Hepatocyte (in vitro differentiated cells): ENCODE results near the gene FSD2.

Experiments
- CTCF ChIP-seq: fragments of 200-600 bp; sonication (generic); IDR thresholded peaks from 2 replicates; pipeline ENCODE4 v1.5.1; 2016; ENCODE audit warnings: antibody characterized with exemption, mild to moderate bottlenecking; ENCODE audit not compliant: poor library complexity
- EZH2 ChIP-seq: fragments of 200-600 bp; sonication (generic); IDR thresholded peaks from 2 replicates; pipeline ENCODE4 v1.6.1; 2016; ENCODE audit warnings: antibody characterized with exemption, mild to moderate bottlenecking, borderline replicate concordance

DNA sequence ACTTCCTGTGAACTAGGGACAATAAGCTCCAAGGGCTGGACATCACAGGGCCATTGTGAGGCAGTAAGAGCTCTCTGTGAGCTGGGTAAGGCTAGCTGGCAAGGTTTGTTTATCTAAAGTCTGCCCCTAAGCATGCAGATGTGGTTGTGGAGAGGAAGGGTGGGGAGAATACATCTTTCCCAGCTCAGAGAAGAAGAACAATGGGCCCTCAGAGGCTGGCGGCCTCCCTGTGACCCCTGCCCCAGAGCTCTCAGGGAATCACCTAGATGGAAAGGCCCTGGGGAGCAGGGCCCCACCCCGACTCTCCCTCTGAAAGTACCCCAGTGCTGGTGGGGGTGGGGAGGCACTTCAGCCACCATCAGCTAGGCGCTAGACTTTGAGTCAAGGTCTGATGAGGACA lies 91.9 kb downstream of the FSD2 start:
- TF ChIP-seq CTCF: no peak
- no peak for TF ChIP-seq EZH2
